Stimulated activated CD8-positive, alpha-beta memory T cell treated with anti-CD3 and anti-CD28 coated beads, Interleukin-12 subunit alpha, Interleukin-12 subunit beta, amount 100 ng/mL, for 24 hours (primary cell): Measurements from ENCODE around the gene PALD1.
"Not testable (repeated sequence)": the region's sequence is repeated elsewhere in the genome, so short reads cannot be mapped to it uniquely, and the experiment has no call there.

ENCODE experiments used
- DNase-seq: peaks from one replicate; pipeline ENCODE4 v3.0.0-alpha.2; 2020; ENCODE audit errors: extremely low read depth

The PALD1 gene

GRCh38 chr10:70571636-70572439 is 93.3 kb downstream of the PALD1 start:
- DNase-seq, result no peak

- no peak for DNase-seq
Measured at GRCh38 chr10:70573599-70574506, 95.3 kb downstream of the PALD1 start.

DNA sequence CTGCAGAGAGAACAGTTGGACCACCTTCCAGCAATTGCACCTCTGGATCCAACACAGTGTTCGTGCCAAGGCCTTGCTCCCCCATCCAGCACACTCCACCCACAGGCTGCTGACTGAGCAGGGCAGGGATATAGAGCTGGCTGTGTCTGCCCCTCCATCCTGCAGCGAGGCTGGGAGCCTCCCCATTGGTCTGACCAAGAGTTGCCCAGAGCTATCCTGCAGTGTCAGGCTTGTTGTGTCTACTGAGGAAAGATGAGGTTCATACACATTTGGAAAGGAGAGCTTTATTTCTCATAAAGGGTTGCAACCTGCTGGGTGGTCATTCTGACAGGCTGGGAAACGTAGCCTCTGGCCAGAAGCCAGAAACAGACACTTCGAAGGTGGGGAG is 96.9 kb downstream of the PALD1 start:
- no peak for DNase-seq

GRCh38 chr10:70575874-70576802 is 97.6 kb downstream of the PALD1 start:
- DNase-seq, result no peak

DNA sequence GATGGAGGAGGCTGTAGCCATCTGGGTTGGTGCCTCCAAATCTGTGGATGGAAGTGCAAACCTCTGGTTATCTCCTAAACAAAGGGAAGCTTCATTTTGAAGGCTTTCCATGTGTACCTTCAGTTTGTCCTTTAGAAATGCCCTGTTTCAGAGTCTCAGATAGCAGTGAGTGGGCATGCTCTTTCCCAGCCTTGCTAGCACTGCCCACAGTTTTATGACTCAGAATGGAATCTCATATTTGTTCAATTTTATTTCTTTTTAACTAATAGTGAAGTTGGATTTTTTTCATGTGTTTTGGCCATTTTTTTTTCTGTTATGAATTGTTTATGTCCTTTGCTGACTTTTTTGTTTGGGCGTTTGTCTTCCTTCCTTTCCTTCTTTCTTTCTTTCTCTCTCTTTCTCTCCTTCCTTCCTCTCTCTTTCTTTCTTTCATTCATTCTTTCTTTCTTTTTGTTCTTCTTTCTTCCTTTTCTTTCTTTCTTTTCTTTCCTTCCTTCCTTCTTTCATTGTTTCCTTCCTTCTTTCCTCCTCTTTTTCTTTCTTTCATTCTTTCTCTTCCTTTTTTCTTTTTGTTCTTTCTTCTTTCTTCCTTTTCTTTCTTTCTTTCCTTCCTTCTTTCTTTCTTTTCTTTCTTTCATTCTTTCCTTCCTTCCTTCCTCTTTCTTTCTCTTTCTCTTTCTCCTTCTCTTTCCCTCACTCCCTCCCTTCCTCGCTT is 98.4 kb downstream of the PALD1 start:
- no peak for DNase-seq

- DNase-seq, result peak; percentile 39
Measured at GRCh38 chr10:70578371-70578947, 99.9 kb downstream of the PALD1 start.

DNA sequence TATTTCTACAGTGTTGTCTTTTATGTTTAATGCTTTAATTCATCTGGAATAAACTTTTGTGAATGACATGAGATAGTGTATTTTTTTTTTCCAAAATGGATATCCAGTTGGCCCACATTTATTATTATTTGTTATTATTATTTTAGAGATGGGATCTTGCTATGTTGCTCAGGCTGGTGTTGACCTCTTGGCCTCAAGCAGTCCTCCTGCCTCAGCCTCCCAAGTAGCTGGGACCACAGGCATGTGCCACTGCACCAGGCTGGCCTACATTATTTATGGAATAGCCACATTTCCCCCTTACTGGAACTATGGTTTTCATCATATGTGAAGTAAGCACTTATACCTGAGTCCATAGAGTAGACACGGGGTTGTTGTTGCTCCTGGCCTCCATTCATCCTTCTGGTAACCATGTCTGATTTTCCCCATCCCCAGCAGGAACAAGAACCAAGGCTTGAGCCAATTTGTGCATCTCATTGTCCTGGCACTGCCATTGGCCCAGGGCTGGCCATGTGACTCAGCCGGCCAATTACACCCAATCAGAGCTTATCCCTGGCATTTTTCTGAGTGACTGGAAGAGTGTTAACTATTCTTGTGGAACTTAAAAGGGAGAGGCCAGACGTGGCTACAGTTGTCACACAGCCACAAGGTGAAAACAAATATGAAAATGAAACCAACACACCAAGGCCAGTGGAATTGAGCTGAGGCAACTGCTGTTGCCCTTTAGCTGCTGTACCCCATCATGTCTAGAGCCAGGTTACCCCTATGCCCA is 100.9 kb downstream of the PALD1 start:
- no peak for DNase-seq

GRCh38 chr10:70581176-70581575 is 102.6 kb downstream of the PALD1 start:
- DNase-seq, result not testable (repeated sequence)

DNA sequence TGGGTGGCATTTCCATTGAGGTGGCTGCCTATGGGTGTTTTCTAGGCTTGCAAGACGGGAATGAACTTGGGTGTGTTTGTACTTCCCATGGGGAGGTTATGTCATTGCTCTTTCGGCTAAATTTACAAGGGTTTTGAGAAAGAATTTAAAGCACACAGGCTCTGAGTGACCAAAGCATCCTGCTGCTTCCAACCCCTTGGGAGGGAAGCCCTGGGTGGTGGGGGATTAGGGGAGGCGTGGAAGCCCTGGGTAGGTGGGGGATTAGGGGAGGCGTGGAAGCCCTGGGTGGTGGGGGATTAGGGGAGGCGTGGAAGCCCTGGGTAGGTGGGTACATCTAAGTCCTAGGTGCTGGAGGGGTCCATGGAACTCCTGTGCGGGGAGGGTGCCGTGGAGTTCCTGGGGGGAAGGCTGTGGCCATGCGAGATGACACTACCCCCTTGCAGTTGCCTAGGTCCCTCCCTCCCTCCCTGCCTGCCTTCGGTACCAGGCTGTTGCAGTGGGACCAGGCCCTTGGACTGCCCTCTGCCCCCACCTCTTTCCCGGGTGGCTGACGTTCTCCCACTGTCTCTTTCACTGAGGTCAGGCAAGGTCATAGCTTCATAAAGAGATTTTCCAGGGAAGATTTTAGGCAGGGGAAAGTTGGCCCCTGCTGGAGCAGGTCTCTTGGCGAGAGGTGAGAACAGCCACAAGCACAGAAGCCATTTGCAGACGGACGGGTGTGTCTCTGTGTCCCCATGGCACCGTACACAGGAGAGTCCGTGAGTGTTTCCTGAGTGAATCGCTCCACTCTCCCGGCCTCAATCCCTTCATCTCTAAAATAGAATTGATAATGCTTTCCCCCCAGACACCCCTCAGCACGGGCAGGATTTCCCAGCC is 104.5 kb downstream of the PALD1 start:
- DNase-seq, result no peak

DNA sequence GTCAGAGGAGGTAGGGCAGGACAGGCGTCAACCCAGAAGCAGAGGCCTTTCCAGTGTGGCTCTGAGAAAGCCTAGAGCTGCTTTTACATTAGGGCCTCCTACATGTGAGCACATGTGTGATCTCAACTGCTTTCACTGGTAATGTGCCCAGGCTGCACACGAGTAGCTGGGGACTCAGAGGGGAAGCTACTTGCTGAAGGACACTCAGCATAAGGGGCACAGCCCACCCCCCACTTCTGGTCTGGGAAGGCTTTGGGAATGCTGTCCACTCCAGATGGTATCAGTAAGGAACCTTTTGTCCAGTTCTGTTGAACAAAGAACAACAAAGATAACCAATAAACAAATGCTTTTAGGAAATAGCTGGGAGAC is 105.1 kb downstream of the PALD1 start:
- no peak for DNase-seq

GRCh38 chr10:70584366-70584765 is 105.8 kb downstream of the PALD1 start:
- DNase-seq, result no peak

DNA sequence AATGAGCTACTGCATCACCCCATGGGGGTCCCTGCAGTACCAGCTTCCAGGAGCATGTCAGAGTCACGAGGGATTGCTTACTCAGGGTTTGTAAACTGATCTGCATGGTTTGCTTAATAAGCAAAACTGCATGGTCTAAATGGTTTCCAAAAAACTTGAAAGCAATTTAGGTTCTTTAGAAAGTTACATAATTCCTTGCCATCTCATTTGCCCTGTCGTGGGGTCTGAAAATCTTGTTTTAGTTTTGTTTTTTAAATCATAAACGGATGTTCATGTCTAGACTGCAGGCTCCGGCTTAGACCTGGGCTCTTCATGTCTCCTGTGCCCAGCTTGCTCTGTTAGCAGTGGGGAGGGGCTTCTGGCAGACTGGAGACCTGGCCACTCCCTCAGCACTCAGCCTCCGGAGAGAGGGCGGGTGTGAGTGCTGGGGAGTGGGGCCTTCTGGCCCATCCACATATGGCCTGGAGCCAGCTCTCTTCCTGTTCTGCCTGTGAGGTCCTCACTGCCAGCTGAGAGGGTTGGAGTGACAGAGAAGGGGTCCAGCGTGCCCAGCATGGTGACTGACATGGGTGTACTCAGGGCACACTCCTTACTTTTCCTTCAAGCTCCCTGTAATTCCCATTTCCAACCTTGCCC is 106.5 kb downstream of the PALD1 start:
- no peak for DNase-seq

GRCh38 chr10:70585578-70586169 is 107.1 kb downstream of the PALD1 start:
- no peak for DNase-seq

- no peak for DNase-seq
Measured at GRCh38 chr10:70586348-70586930, 107.9 kb downstream of the PALD1 start.

- DNase-seq, result no peak
Measured at GRCh38 chr10:70587045-70587658, 108.6 kb downstream of the PALD1 start.

DNA sequence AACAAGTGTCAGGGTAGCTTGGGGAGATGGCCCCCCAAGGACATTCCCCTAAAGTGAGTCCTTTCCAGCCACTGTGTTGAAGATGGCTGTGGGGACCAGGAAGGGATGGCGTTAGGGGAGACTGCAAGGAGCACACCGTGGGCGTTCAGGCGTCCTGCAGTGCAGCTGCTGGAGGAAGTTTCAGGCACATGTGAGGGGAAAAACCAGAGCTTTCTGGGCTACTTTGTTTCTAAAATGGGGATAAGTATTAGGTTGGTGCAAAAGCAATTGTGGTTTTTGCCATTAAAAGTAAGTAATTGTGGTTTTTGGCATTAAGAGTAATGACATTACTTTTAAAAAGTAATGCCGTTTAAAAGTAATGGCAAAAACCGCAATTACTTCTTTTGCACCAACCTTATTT is 109.7 kb downstream of the PALD1 start:
- no peak for DNase-seq

DNA sequence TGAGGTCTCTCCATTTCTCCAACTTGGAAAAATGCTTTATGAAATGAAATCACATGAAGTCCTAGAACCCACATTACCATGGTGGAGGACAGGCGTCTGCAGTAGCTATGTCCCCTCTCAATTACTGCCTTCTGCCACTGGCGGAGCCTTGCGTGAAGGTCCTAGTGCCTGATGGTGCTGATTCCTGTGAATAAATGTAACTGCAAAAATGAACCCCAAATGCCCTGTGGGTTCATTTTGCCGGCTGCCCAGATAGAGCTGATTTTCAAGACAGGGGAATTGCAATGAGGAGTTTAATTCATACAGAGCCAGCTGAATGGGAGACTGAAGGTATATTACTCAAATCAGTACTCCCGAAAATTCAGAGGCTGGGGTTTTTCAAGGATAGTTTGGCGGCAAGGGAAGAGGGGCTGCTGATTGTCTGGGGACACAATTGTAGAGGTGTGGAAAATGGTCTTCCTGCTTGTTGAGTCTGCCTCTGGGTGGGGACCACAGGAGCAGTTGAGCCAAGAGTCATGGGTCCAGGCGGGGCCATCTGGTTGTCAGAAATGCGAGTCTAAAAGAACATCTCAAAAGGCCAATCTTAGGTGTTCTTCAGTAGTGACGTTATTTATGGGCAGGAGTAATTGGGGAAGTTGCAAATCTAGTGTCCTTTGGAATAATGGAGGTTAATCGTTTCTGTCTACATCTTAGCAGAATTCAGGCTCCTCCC is 110.4 kb downstream of the PALD1 start:
- no peak for DNase-seq
